ENCODE data around the gene CLDN5.
A peak's percentile ranks its signal among the peaks of the same experiment; 100 is the strongest.

CLDN5 gene

GRCh38 chr22:19529811-19530210 lies 5.6 kb upstream of the CLDN5 start:
- Histone ChIP-seq H3K4me3 (ENCODE audit: low read length in 2 of 2) (no peak overlapping the region), H3K14ac (ENCODE audit: low read length) (no peak overlapping the region), H2BK120ac (ENCODE audit: low read depth, low read length) (no peak overlapping the region), H2AFZ (ENCODE audit: low read length) (no peak overlapping the region), H2BK5ac (ENCODE audit: low read length) (no peak overlapping the region), H2BK15ac (ENCODE audit: low read length) (no peak overlapping the region), H3K9ac (ENCODE audit: low read depth, low read length, poor library complexity) (no peak overlapping the region), H4K91ac (ENCODE audit: low read depth, low read length, poor library complexity) (no peak overlapping the region), H3K4me1 (ENCODE audit: control insufficient read depth in 2 of 2, insufficient read depth in 1 of 2, low read depth in 1 of 2, low read length in 2 of 2) (peaks cover 0 to 3% of the 10 kb centered on the region in 2 donors), H2BK12ac (ENCODE audit: low read length) (no peak overlapping the region), H4K8ac (ENCODE audit: low read depth, low read length) (no peak overlapping the region), H2AK5ac (ENCODE audit: low read depth, low read length) (no peak overlapping the region), H3K27ac (replicated peaks; ENCODE audit: low read length) (no peak overlapping the region), H3K18ac (ENCODE audit: low read length) (no peak overlapping the region), H3K79me1 (ENCODE audit: low read depth, low read length) (no peaks in the 10 kb centered on the region), H3K27me3 (ENCODE audit: control insufficient read depth in 3 of 3, insufficient read depth in 3 of 3, low read depth in 1 of 3, low read length in 3 of 3) (peaks cover 0 to 22% (median 10%) of the 10 kb centered on the region in 3 experiments), H3K9me3 (replicated peaks in 1 of 2; ENCODE audit: control insufficient read depth in 2 of 2, insufficient read depth in 1 of 2, low read depth in 1 of 2, low read length in 2 of 2) (no peaks in the 10 kb centered on the region), H3K36me3 (replicated peaks in 1 of 2; ENCODE audit: control insufficient read depth in 2 of 2, insufficient read depth in 2 of 2, low read length in 2 of 2) (no peaks in the 10 kb centered on the region), H3K23ac (ENCODE audit: low read depth, low read length, poor library complexity) (no peak overlapping the region), H3K4ac (ENCODE audit: low read length) (no peak overlapping the region), H3K4me2 (ENCODE audit: insufficient read depth, low read length, poor library complexity, severe bottlenecking) (no peak overlapping the region)
- WGBS, 2 donors (ENCODE audit: extremely low coverage in 2 of 2, insufficient read length in 2 of 2, insufficient replicate concordance in 1 of 2): no CpG with 5 or more reads among the region's 4 CpGs
- DNase-seq (ENCODE audit: low spot score): no peak

- Histone ChIP-seq H3K4ac (ENCODE audit: low read length) (no peak overlapping the region), H3K9ac (ENCODE audit: low read depth, low read length, poor library complexity) (no peak overlapping the region), H2AFZ (ENCODE audit: low read length) (no peak overlapping the region), H4K91ac (ENCODE audit: low read depth, low read length, poor library complexity) (no peak overlapping the region), H2AK5ac (ENCODE audit: low read depth, low read length) (peak overlapping the region; percentile 28), H3K27ac (replicated peaks; ENCODE audit: low read length) (no peak overlapping the region), H3K23ac (ENCODE audit: low read depth, low read length, poor library complexity) (peak overlapping the region; percentile 65), H3K4me1 (ENCODE audit: control insufficient read depth in 2 of 2, insufficient read depth in 1 of 2, low read depth in 1 of 2, low read length in 2 of 2) (peaks cover 0 to 7% of the 10 kb centered on the region in 2 donors), H3K27me3 (ENCODE audit: control insufficient read depth in 3 of 3, insufficient read depth in 3 of 3, low read depth in 1 of 3, low read length in 3 of 3) (peaks cover 3 to 41% (median 25%) of the 10 kb centered on the region in 3 experiments), H3K4me3 (ENCODE audit: low read length in 2 of 2) (no peak overlapping the region), H2BK12ac (ENCODE audit: low read length) (no peak overlapping the region), H2BK120ac (ENCODE audit: low read depth, low read length) (no peak overlapping the region), H3K4me2 (ENCODE audit: insufficient read depth, low read length, poor library complexity, severe bottlenecking) (no peak overlapping the region), H3K79me1 (ENCODE audit: low read depth, low read length) (no peaks in the 10 kb centered on the region), H4K8ac (ENCODE audit: low read depth, low read length) (no peak overlapping the region), H3K36me3 (replicated peaks in 1 of 2; ENCODE audit: control insufficient read depth in 2 of 2, insufficient read depth in 2 of 2, low read length in 2 of 2) (no peaks in the 10 kb centered on the region), H2BK5ac (ENCODE audit: low read length) (no peak overlapping the region), H3K18ac (ENCODE audit: low read length) (peak overlapping the region; percentile 83), H2BK15ac (ENCODE audit: low read length) (no peak overlapping the region), H3K14ac (ENCODE audit: low read length) (peak overlapping the region; percentile 38), H3K9me3 (replicated peaks in 1 of 2; ENCODE audit: control insufficient read depth in 2 of 2, insufficient read depth in 1 of 2, low read depth in 1 of 2, low read length in 2 of 2) (no peaks in the 10 kb centered on the region)
- DNase-seq (ENCODE audit: low spot score): no peak
- WGBS, 2 donors (ENCODE audit: extremely low coverage in 2 of 2, insufficient read length in 2 of 2, insufficient replicate concordance in 1 of 2): no CpG with 5 or more reads among the region's 17 CpGs
Measured at GRCh38 chr22:19527861-19528417, 3.7 kb upstream of the CLDN5 start.

GRCh38 chr22:19527321-19527721 lies 3.1 kb upstream of the CLDN5 start:
- H3K79me1 ChIP-seq (ENCODE audit: low read depth, low read length): no peaks in the 10 kb centered on the region
- H2AK5ac ChIP-seq (ENCODE audit: low read depth, low read length): no peak overlapping the region
- no peak overlapping the region for H3K4me2 ChIP-seq (ENCODE audit: insufficient read depth, low read length, poor library complexity, severe bottlenecking)
- no peak overlapping the region for H4K8ac ChIP-seq (ENCODE audit: low read depth, low read length)
- no peaks in the 10 kb centered on the region for H3K36me3 ChIP-seq (replicated peaks in 1 of 2; ENCODE audit: control insufficient read depth in 2 of 2, insufficient read depth in 2 of 2, low read length in 2 of 2)
- H2BK15ac ChIP-seq (ENCODE audit: low read length): peak overlapping the region; percentile 16
- no peak overlapping the region for H4K91ac ChIP-seq (ENCODE audit: low read depth, low read length, poor library complexity)
- peaks cover 0 to 11% of the 10 kb centered on the region in 2 donors for H3K4me1 ChIP-seq (ENCODE audit: control insufficient read depth in 2 of 2, insufficient read depth in 1 of 2, low read depth in 1 of 2, low read length in 2 of 2)
- WGBS, 2 donors (ENCODE audit: extremely low coverage in 2 of 2, insufficient read length in 2 of 2, insufficient replicate concordance in 1 of 2): no CpG with 5 or more reads among the region's 5 CpGs
- peak overlapping the region; percentile 75 for H3K23ac ChIP-seq (ENCODE audit: low read depth, low read length, poor library complexity)
- no peak overlapping the region for H2BK12ac ChIP-seq (ENCODE audit: low read length)
- H3K27me3 ChIP-seq (ENCODE audit: control insufficient read depth in 3 of 3, insufficient read depth in 3 of 3, low read depth in 1 of 3, low read length in 3 of 3): peaks cover 3 to 41% (median 31%) of the 10 kb centered on the region in 3 experiments
- H2BK5ac ChIP-seq (ENCODE audit: low read length): no peak overlapping the region
- DNase-seq (ENCODE audit: low spot score): no peak
- H3K9ac ChIP-seq (ENCODE audit: low read depth, low read length, poor library complexity): no peak overlapping the region
- no peaks in the 10 kb centered on the region for H3K9me3 ChIP-seq (replicated peaks in 1 of 2; ENCODE audit: control insufficient read depth in 2 of 2, insufficient read depth in 1 of 2, low read depth in 1 of 2, low read length in 2 of 2)
- no peak overlapping the region for H3K4ac ChIP-seq (ENCODE audit: low read length)
- H3K4me3 ChIP-seq (ENCODE audit: low read length in 2 of 2): no peak overlapping the region
- no peak overlapping the region for H3K18ac ChIP-seq (ENCODE audit: low read length)
- H2BK120ac ChIP-seq (ENCODE audit: low read depth, low read length): no peak overlapping the region
- H3K27ac ChIP-seq (replicated peaks; ENCODE audit: low read length): no peak overlapping the region
- no peak overlapping the region for H2AFZ ChIP-seq (ENCODE audit: low read length)
- H3K14ac ChIP-seq (ENCODE audit: low read length): no peak overlapping the region

GRCh38 chr22:19526702-19527111 lies 2.5 kb upstream of the CLDN5 start:
- Histone ChIP-seq H3K36me3 (replicated peaks in 1 of 2; ENCODE audit: control insufficient read depth in 2 of 2, insufficient read depth in 2 of 2, low read length in 2 of 2) (no peaks in the 10 kb centered on the region), H3K4me1 (ENCODE audit: control insufficient read depth in 2 of 2, insufficient read depth in 1 of 2, low read depth in 1 of 2, low read length in 2 of 2) (peaks cover 0 to 12% of the 10 kb centered on the region in 2 donors), H2AK5ac (ENCODE audit: low read depth, low read length) (no peak overlapping the region), H3K4me2 (ENCODE audit: insufficient read depth, low read length, poor library complexity, severe bottlenecking) (no peak overlapping the region), H3K9me3 (replicated peaks in 1 of 2; ENCODE audit: control insufficient read depth in 2 of 2, insufficient read depth in 1 of 2, low read depth in 1 of 2, low read length in 2 of 2) (no peaks in the 10 kb centered on the region), H2BK120ac (ENCODE audit: low read depth, low read length) (no peak overlapping the region), H3K14ac (ENCODE audit: low read length) (no peak overlapping the region), H4K91ac (ENCODE audit: low read depth, low read length, poor library complexity) (no peak overlapping the region), H3K4ac (ENCODE audit: low read length) (no peak overlapping the region), H3K4me3 (ENCODE audit: low read length in 2 of 2) (no peak overlapping the region), H4K8ac (ENCODE audit: low read depth, low read length) (no peak overlapping the region), H3K27ac (replicated peaks; ENCODE audit: low read length) (no peak overlapping the region), H3K9ac (ENCODE audit: low read depth, low read length, poor library complexity) (peak overlapping the region; percentile 0), H3K18ac (ENCODE audit: low read length) (no peak overlapping the region), H3K79me1 (ENCODE audit: low read depth, low read length) (no peaks in the 10 kb centered on the region), H2BK15ac (ENCODE audit: low read length) (peak overlapping the region; percentile 16), H2AFZ (ENCODE audit: low read length) (no peak overlapping the region), H2BK5ac (ENCODE audit: low read length) (no peak overlapping the region), H2BK12ac (ENCODE audit: low read length) (no peak overlapping the region), H3K27me3 (ENCODE audit: control insufficient read depth in 3 of 3, insufficient read depth in 3 of 3, low read depth in 1 of 3, low read length in 3 of 3) (peaks cover 3 to 41% (median 35%) of the 10 kb centered on the region in 3 experiments), H3K23ac (ENCODE audit: low read depth, low read length, poor library complexity) (peak overlapping the region; percentile 75)
- no CpG with 5 or more reads among the region's 7 CpGs for WGBS, 2 donors (ENCODE audit: extremely low coverage in 2 of 2, insufficient read length in 2 of 2, insufficient replicate concordance in 1 of 2)
- DNase-seq (ENCODE audit: low spot score): no peak
